ENCODE measurements around the gene S1PR3.

DNA sequence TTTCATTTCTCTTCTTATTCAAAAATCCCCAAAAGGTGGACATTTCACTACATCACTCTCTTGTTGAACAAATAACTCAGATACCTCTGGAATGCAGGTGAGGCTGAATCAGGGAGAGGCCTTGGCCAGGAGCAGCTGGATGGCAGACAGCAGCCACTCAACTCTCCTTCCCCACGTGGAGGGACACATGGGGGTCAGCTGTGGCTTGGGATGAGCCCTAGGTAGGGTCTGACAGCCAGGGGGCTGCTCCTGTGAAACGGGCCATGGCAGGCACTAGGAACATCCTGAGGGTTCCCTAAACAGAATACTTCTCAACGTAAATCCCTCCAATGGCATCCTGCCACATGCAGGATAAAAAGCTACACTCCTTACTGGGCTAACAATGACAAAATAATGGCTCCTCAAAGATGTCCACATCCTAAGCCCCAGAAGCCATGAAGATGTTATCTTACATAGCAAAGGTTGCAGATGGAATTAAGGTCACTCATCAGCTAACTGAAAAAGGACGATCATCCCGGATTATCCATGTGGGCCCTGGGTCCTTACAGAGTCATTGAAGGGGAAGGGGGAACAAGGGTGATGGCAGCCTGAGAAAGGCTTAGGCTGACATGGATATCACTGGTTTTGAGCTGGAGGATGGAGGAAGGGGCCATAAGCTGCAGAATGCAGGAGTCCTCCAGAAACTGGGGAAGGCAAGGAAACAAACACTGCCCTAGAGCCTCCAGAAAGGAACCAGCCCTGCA lies 31.4 kb upstream of the S1PR3 start:
- TF ChIP-seq, protein P1, sequence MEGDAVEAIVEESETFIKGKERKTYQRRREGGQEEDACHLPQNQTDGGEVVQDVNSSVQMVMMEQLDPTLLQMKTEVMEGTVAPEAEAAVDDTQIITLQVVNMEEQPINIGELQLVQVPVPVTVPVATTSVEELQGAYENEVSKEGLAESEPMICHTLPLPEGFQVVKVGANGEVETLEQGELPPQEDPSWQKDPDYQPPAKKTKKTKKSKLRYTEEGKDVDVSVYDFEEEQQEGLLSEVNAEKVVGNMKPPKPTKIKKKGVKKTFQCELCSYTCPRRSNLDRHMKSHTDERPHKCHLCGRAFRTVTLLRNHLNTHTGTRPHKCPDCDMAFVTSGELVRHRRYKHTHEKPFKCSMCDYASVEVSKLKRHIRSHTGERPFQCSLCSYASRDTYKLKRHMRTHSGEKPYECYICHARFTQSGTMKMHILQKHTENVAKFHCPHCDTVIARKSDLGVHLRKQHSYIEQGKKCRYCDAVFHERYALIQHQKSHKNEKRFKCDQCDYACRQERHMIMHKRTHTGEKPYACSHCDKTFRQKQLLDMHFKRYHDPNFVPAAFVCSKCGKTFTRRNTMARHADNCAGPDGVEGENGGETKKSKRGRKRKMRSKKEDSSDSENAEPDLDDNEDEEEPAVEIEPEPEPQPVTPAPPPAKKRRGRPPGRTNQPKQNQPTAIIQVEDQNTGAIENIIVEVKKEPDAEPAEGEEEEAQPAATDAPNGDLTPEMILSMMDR (IDR thresholded peaks at IDR 0.05; ENCODE audit: low read depth, low read length, poor library complexity, severe bottlenecking): no peak
- TF ChIP-seq EZH2phosphoT487 (IDR thresholded peaks at IDR 0.05; ENCODE audit: borderline replicate concordance, low read length): no peak
